K562 (cell line): ENCODE results near the gene TADA2A. TPM values are rescaled to one million over a fixed set of nuclear protein-coding genes. Genes with fewer than 3 reads are reported as not detected.

ENCODE experiments used
- ARID4B ChIP-seq: sonication (generic); formaldehyde crosslinking; IDR thresholded peaks from 2 replicates; pipeline ENCODE4 v1.8.0; 2022; ENCODE audit warnings: mild to moderate bottlenecking, missing genetic modification reagents
- CEBPB ChIP-seq: fragments of 450-650 bp; IDR thresholded peaks from 2 replicates; pipeline ENCODE4 v1.6.1; 2016; ENCODE audit warnings: missing genetic modification characterization, missing compliant biosample characterization
- EP300 ChIP-seq: IDR thresholded peaks from 2 replicates; pipeline ENCODE4 v1.6.1; 2012; ENCODE audit warnings: low read length, improper control_type of control experiment
- ESRRB ChIP-seq: fragments of 250-450 bp; sonication (Bioruptor Pico); IDR thresholded peaks from 2 replicates; pipeline ENCODE4 v1.5.0; 2020; ENCODE audit warnings: mild to moderate bottlenecking, moderate library complexity, borderline replicate concordance
- ETV5 ChIP-seq: sonication (generic); formaldehyde crosslinking; IDR thresholded peaks from 2 replicates; pipeline ENCODE4 v1.4.0; 2020; ENCODE audit warnings: low read depth, mild to moderate bottlenecking, missing genetic modification reagents
- FOXA1 ChIP-seq: fragments of 450-650 bp; IDR thresholded peaks from 2 replicates; pipeline ENCODE4 v1.6.1; 2016; ENCODE audit warnings: mild to moderate bottlenecking, borderline replicate concordance
- NFE2 ChIP-seq: IDR thresholded peaks from 2 replicates; pipeline ENCODE4 v1.6.1; 2014; ENCODE audit warnings: antibody characterized with exemption, low read depth
- POU5F1 ChIP-seq: fragments of 150-350 bp; IDR thresholded peaks from 2 replicates; pipeline ENCODE4 v1.6.1; 2014; ENCODE audit warnings: borderline replicate concordance, low read length, low read depth, mild to moderate bottlenecking; ENCODE audit not compliant: partially characterized antibody
- SAP30 ChIP-seq: fragments of 200-600 bp; sonication (generic); IDR thresholded peaks from 2 replicates; pipeline ENCODE4 v1.6.1; 2012; ENCODE audit warnings: borderline replicate concordance, low read depth, mild to moderate bottlenecking, moderate library complexity, low read length, control low read depth, inconsistent platforms; ENCODE audit not compliant: insufficient read depth, poor library complexity, severe bottlenecking
- SOX6 ChIP-seq: fragments of 450-650 bp; IDR thresholded peaks from 2 replicates; pipeline ENCODE4 v1.6.1; 2014; ENCODE audit warnings: mild to moderate bottlenecking
- THRAP3 ChIP-seq: fragments of 450-650 bp; IDR thresholded peaks from 2 replicates; pipeline ENCODE4 v1.6.1; 2016; ENCODE audit warnings: mild to moderate bottlenecking, inconsistent platforms, borderline replicate concordance
- ZC3H8 ChIP-seq: fragments of 450-650 bp; IDR thresholded peaks from 2 replicates; pipeline ENCODE4 v1.6.1; 2017
- ZKSCAN3 ChIP-seq: fragments of 250-450 bp; sonication (Bioruptor Pico); IDR thresholded peaks from 2 replicates; pipeline ENCODE4 v1.4.0; 2020
- ZNF212 ChIP-seq: fragments of 450-650 bp; formaldehyde crosslinking; IDR thresholded peaks from 2 replicates; pipeline ENCODE4 v1.4.0; 2020; ENCODE audit warnings: mild to moderate bottlenecking
- ZNF398 ChIP-seq: fragments of 250-450 bp; sonication (Bioruptor Pico); IDR thresholded peaks from 2 replicates; pipeline ENCODE4 v1.8.0; 2021; ENCODE audit warnings: moderate library complexity, mild to moderate bottlenecking, inconsistent platforms
- ZNF445 ChIP-seq: fragments of 250-450 bp; sonication (Bioruptor Pico); IDR thresholded peaks from 2 replicates; pipeline ENCODE4 v1.4.0; 2020; ENCODE audit warnings: low read depth, mild to moderate bottlenecking, moderate library complexity
- polyA plus RNA-seq, 8 experiments: library from polyadenylated mRNA; depleted of rRNA in 4 of 8; stranded (reverse) in 5 of 8; unstranded in 3 of 8; fragments of >200 nt; fragmentation: Nextera tagmentation in 2 of 8; fragmentation: Illumina TruSeq in 1 of 8; extraction: Ambion mirVana in 2 of 8; extraction: Trizol in 1 of 8; gene quantifications; 2 replicates each; pipeline versions ENCODE4 v1.2.1 to v1.2.3, GENCODE V29; 2011 to 2014; ENCODE audit warnings: inconsistent platforms in 1 of 8, missing spikeins in 1 of 8
- total RNA-seq, 7 experiments: library from RNA; depleted of rRNA in 6 of 7; stranded (reverse); fragments of >200 nt in 6 of 7; fragmentation: Illumina TruSeq in 2 of 7; extraction: Trizol in 2 of 7; gene quantifications; 2 replicates each; pipeline versions ENCODE4 v1.2.1 to v1.2.3, GENCODE V29; 2011 to 2021; ENCODE audit warnings: low replicate concordance in 1 of 7
- TF ChIP-seq, protein P1 (sequence below): fragments of 450-650 bp; IDR thresholded peaks from 2 replicates; pipeline ENCODE4 v1.6.1; 2017; ENCODE audit warnings: antibody characterized with exemption
- TF ChIP-seq, protein P2 (sequence below), 3 experiments: fragments of 200-800 bp in 1 of 3; sonication (Bioruptor generic) in 1 of 3; sonication (generic) in 1 of 3; formaldehyde crosslinking in 1 of 3; IDR thresholded peaks; 2 replicates each; pipeline versions ENCODE4 v1.6.1 to v1.8.0; 2016 to 2022; ENCODE audit warnings: mild to moderate bottlenecking in 2 of 3, missing compliant biosample characterization in 2 of 3, missing genetic modification characterization in 2 of 3, missing genetic modification reagents in 1 of 3

Gene TADA2A
- total and polyA plus RNA-seq, 9 of the 15 experiments (the other 6 are each of a cell fraction or from before 2014, with no cell fraction given): 13.8 to 37.7 (median 25.0) TPM

DNA sequence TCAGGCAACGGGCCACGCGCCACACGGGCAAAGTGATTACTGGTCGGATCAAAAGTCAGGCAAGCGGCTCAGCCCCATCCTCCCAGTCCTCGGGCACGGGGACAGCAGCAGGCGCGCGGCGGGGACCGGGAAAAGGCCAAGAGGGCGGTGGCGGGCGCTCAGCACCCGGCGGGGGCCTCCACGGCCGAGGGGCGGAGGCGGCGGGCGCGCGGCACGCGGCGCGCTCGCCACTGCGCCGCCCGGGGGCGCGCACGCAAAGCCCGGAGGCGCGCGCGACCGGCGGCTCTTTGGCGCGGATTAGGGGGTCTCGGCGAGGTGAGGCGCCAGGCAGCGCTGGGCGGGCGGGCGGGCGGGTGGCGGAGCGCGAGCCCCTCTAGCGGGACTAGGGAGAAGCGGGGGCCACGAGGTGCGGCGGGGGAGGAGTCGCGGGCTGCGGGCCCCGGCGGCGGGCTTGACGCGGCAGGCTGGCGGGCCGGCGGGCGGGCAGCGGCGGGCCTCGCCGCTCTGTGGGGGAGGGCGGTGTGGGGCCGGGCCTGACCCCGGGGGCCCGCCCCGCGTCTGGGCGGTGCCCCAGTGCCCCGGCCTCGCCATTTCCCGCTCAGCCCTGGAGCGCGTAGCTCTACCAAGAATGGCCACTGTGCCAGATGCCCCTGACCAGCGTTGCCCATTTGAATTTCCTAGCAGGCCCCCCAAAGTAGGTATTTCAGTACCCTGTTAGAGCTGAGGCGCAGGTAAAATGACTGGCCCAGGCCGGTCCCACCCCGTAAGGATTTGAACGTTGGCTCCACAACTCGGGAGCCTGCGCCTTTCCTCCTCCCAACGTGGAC, at the start of gene TADA2A, which contains the start of gene ACACA (continued):
- TF ChIP-seq SAP30 (peak; percentile 38), CEBPB (tag) (no peak), ESRRB (no peak), POU5F1 (no peak), FOXA1 (no peak), ARID4B (CRISPR knock-in tag) (no peak), ZNF398 (no peak), ETV5 (CRISPR knock-in tag) (no peak), SOX6 (no peak), ZKSCAN3 (no peak), ZNF212 (CRISPR knock-in tag) (no peak), NFE2 (no peak), EP300 (0 out of 2 replicates have a peak, but pooled peaks have one; percentile 11), THRAP3 (no peak), ZNF445 (CRISPR knock-in tag) (no peak), ZC3H8 (no peak)
- TF ChIP-seq, protein P1, sequence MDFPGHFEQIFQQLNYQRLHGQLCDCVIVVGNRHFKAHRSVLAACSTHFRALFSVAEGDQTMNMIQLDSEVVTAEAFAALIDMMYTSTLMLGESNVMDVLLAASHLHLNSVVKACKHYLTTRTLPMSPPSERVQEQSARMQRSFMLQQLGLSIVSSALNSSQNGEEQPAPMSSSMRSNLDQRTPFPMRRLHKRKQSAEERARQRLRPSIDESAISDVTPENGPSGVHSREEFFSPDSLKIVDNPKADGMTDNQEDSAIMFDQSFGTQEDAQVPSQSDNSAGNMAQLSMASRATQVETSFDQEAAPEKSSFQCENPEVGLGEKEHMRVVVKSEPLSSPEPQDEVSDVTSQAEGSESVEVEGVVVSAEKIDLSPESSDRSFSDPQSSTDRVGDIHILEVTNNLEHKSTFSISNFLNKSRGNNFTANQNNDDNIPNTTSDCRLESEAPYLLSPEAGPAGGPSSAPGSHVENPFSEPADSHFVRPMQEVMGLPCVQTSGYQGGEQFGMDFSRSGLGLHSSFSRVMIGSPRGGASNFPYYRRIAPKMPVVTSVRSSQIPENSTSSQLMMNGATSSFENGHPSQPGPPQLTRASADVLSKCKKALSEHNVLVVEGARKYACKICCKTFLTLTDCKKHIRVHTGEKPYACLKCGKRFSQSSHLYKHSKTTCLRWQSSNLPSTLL: no peak
- TF ChIP-seq, protein P2, sequence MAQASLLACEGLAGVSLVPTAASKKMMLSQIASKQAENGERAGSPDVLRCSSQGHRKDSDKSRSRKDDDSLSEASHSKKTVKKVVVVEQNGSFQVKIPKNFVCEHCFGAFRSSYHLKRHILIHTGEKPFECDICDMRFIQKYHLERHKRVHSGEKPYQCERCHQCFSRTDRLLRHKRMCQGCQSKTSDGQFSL (CRISPR knock-in tag; IDR thresholded peaks at IDR 0.05): no peak
- TF ChIP-seq, protein P2 (tag; IDR thresholded peaks at IDR 0.05): no peak
